Cardiac muscle cell (in vitro differentiated cells and primary cell): ENCODE data around the gene OXNAD1. TPM values are rescaled to one million over a fixed set of nuclear protein-coding genes. Genes with fewer than 3 reads are reported as not detected.

ENCODE experiments used
- DNase-seq, 2 donors: peaks; one replicate each; pipeline versions ENCODE4 v3.0.0 to v3.0.0-alpha.2; 2010 to 2017; ENCODE audit warnings: low read depth in 1 of 2, low spot score in 1 of 2
- H3K27ac ChIP-seq: fragments of 200-600 bp; sonication (generic); 2 replicates; pipeline ENCODE4 v1.5.1; 2016
- H3K27me3 ChIP-seq: fragments of 200-600 bp; sonication (generic); 2 replicates; pipeline ENCODE4 v1.6.0; 2016; ENCODE audit warnings: control low read depth
- H3K36me3 ChIP-seq: fragments of 200-600 bp; sonication (generic); 2 replicates; pipeline ENCODE4 v1.5.1; 2016; ENCODE audit warnings: control low read depth
- H3K4me1 ChIP-seq: fragments of 200-600 bp; sonication (generic); 2 replicates; pipeline ENCODE4 v1.8.1; 2017; ENCODE audit warnings: low read depth, mild to moderate bottlenecking, mixed run types
- H3K4me3 ChIP-seq: fragments of 200-600 bp; sonication (generic); 2 replicates; pipeline ENCODE4 v1.5.1; 2016; ENCODE audit warnings: mild to moderate bottlenecking
- H3K9me3 ChIP-seq: fragments of 200-600 bp; sonication (generic); 2 replicates; pipeline ENCODE4 v1.5.1; 2017; ENCODE audit warnings: low read depth, mild to moderate bottlenecking, control low read depth
- CTCF ChIP-seq: IDR thresholded peaks from 2 replicates; pipeline ENCODE4 v1.5.1; 2012; ENCODE audit warnings: low read depth, mild to moderate bottlenecking, low read length
- polyA plus RNA-seq: library from polyadenylated mRNA; unstranded; fragments of >200 nt; fragmentation: Nextera tagmentation; extraction: Ambion mirVana; gene quantifications from 2 replicates; pipeline ENCODE4 v1.2.1, GENCODE V29; 2016
- total RNA-seq: library from RNA; depleted of rRNA; stranded (reverse); fragments of >200 nt; gene quantifications from 2 replicates; pipeline ENCODE4 v1.2.3, GENCODE V29; 2016

Gene OXNAD1
- total and polyA plus RNA-seq, 2 experiments from 2014 or later: 33.6 to 33.7 TPM

- no peak overlapping the region for H3K27ac ChIP-seq
- H3K9me3 ChIP-seq: no peaks in the 10 kb centered on the region
- H3K27me3 ChIP-seq: no peaks in the 10 kb centered on the region
- no peak for TF ChIP-seq CTCF
- no peaks in the 10 kb centered on the region for H3K36me3 ChIP-seq
- peaks cover 19% of the 10 kb centered on the region for H3K4me1 ChIP-seq
- H3K4me3 ChIP-seq: no peak overlapping the region
- DNase-seq: no peak
These were observed 30.4 kb downstream of the OXNAD1 start for GRCh38 chr3:16295298-16295890.

- no peak for TF ChIP-seq CTCF
- no peaks in the 10 kb centered on the region for H3K36me3 ChIP-seq
These were observed 33.2 kb downstream of the OXNAD1 start for GRCh38 chr3:16297997-16298885.

GRCh38 chr3:16298891-16299290, 33.9 kb downstream of the OXNAD1 start:
- Histone ChIP-seq H3K4me1 (peaks cover 36% of the 10 kb centered on the region), H3K27ac (no peak overlapping the region), H3K36me3 (no peaks in the 10 kb centered on the region), H3K9me3 (no peaks in the 10 kb centered on the region), H3K27me3 (no peaks in the 10 kb centered on the region), H3K4me3 (no peak overlapping the region)
- no peak for TF ChIP-seq CTCF
- DNase-seq: no peak

More at GRCh38 chr3:16297997-16298885, 33.2 kb downstream of the OXNAD1 start:
- DNase-seq: no peak
- Histone ChIP-seq H3K9me3 (no peaks in the 10 kb centered on the region), H3K27me3 (no peaks in the 10 kb centered on the region), H3K27ac (no peak overlapping the region), H3K4me1 (peaks cover 36% of the 10 kb centered on the region), H3K4me3 (no peak overlapping the region)

- Histone ChIP-seq H3K27me3 (no peaks in the 10 kb centered on the region), H3K4me1 (peaks cover 41% of the 10 kb centered on the region), H3K27ac (no peak overlapping the region), H3K36me3 (no peaks in the 10 kb centered on the region), H3K4me3 (no peak overlapping the region), H3K9me3 (no peaks in the 10 kb centered on the region)
- DNase-seq: no peak
- no peak for TF ChIP-seq CTCF
These were observed 34.7 kb downstream of the OXNAD1 start for GRCh38 chr3:16299746-16300145.

- Histone ChIP-seq H3K4me3 (no peak overlapping the region), H3K9me3 (no peaks in the 10 kb centered on the region), H3K27me3 (no peaks in the 10 kb centered on the region), H3K36me3 (no peaks in the 10 kb centered on the region), H3K4me1 (peaks cover 36% of the 10 kb centered on the region), H3K27ac (no peak overlapping the region)
- no peak for DNase-seq
- TF ChIP-seq CTCF: no peak
These were observed 35.3 kb downstream of the OXNAD1 start for GRCh38 chr3:16300307-16300706.
